ENCODE measurements around the gene CBS.
"Not testable (repeated sequence)": the region's sequence is repeated elsewhere in the genome, so short reads cannot be mapped to it uniquely, and the experiment has no call there.

- not testable (repeated sequence) for TF ChIP-seq DPF2 (CRISPR knock-in tag; IDR thresholded peaks at IDR 0.05; ENCODE audit: borderline replicate concordance, low read depth); PATZ1 (CRISPR knock-in tag; IDR thresholded peaks at IDR 0.05)
Observed at GRCh38 chr21:43043291-43043690, 32.3 kb downstream of the CBS start.
